Breast epithelium (tissue), 4 donors: Measurements from ENCODE around the gene TCP10L. TPM values are rescaled to one million over a fixed set of nuclear protein-coding genes. Genes with fewer than 3 reads are reported as not detected.
"Not testable (repeated sequence)": the region's sequence is repeated elsewhere in the genome, so short reads cannot be mapped to it uniquely, and the experiment has no call there.

ENCODE experiments used
- DNase-seq, 2 donors: peaks; one replicate each; pipeline ENCODE4 v3.0.0-alpha.2; 2019; ENCODE audit warnings: low spot score in 2 of 2
- H3K27ac ChIP-seq, 2 donors: fragments of 200-600 bp; sonication (generic) in 1 of 2; one replicate each; pipeline ENCODE4 v1.5.1; 2016 to 2019; ENCODE audit warnings: mild to moderate bottlenecking in 1 of 2
- H3K27me3 ChIP-seq, 2 donors: fragments of 200-600 bp; sonication (generic) in 1 of 2; one replicate each; pipeline versions ENCODE4 v1.5.1 to v1.6.0; 2017 to 2019; ENCODE audit warnings: control low read depth in 1 of 2, mild to moderate bottlenecking in 1 of 2
- H3K36me3 ChIP-seq: fragments of 200-600 bp; one replicate; pipeline ENCODE4 v1.5.1; 2019
- H3K4me1 ChIP-seq, 2 donors: fragments of 200-600 bp; sonication (generic); one replicate each; pipeline ENCODE4 v1.5.1; 2016 to 2019; ENCODE audit warnings: control low read depth in 1 of 2
- H3K4me3 ChIP-seq, 3 donors: fragments of 200-600 bp; sonication (generic); 1 replicate in 2 of 3; 2 replicates in 1 of 3; pipeline ENCODE4 v1.5.1; 2016 to 2019; ENCODE audit warnings: mild to moderate bottlenecking in 3 of 3, moderate library complexity in 2 of 3
- H3K9me3 ChIP-seq, 2 donors: fragments of 200-600 bp; sonication (generic) in 1 of 2; one replicate each; pipeline ENCODE4 v1.5.1; 2016 to 2019; ENCODE audit warnings: control low read depth in 1 of 2
- CTCF ChIP-seq, 3 donors: fragments of 450-650 bp; IDR thresholded peaks; one replicate each; pipeline ENCODE4 v1.5.1; 2016 to 2017; ENCODE audit warnings: antibody characterized with exemption in 3 of 3, mild to moderate bottlenecking in 3 of 3, moderate library complexity in 3 of 3
- POLR2A ChIP-seq: fragments of 450-650 bp; IDR thresholded peaks from one replicate; pipeline ENCODE4 v1.6.1; 2016; ENCODE audit warnings: antibody characterized with exemption, mild to moderate bottlenecking, moderate library complexity
- POLR2AphosphoS5 ChIP-seq, 3 donors: sonication (generic); formaldehyde crosslinking; IDR thresholded peaks; one replicate each; pipeline ENCODE4 v1.6.1; 2017; ENCODE audit warnings: antibody characterized with exemption in 3 of 3
- intact Hi-C: fragments of 100-400 bp; cut with DNase I; formaldehyde crosslinking; loops from one replicate; pipeline ENCODE4 v1.15.1; 2023; ENCODE audit warnings: low total_unique reads
- total RNA-seq, 3 donors: library from RNA; depleted of rRNA; stranded (reverse); fragments of >200 nt; gene quantifications; one replicate each; pipeline ENCODE4 v1.1.0, GENCODE V29; 2016

TCP10L gene
- total RNA-seq, 3 donors from 2014 or later: 0.48 to 0.73 (median 0.66) TPM

GRCh38 chr21:32534113-32534512 is 51.2 kb downstream of the TCP10L start:
- no peak overlapping the region for H3K27ac ChIP-seq
- no peak for DNase-seq
- TF ChIP-seq POLR2A (no peak), POLR2AphosphoS5 (IDR thresholded peaks at IDR 0.05) (no peak), CTCF (IDR thresholded peaks at IDR 0.05) (no peak)
- no peaks in the 10 kb centered on the region for H3K36me3 ChIP-seq
- no peak overlapping the region for H3K4me3 ChIP-seq
- intact Hi-C loops: no loop called here
- peaks cover 0 to 3% of the 10 kb centered on the region in 2 donors for H3K9me3 ChIP-seq
- H3K4me1 ChIP-seq: no peaks in the 10 kb centered on the region
- no peaks in the 10 kb centered on the region for H3K27me3 ChIP-seq

GRCh38 chr21:32533611-32534010 is 51.7 kb downstream of the TCP10L start:
- Histone ChIP-seq H3K27ac (no peak overlapping the region), H3K27me3 (no peaks in the 10 kb centered on the region), H3K4me3 (no peak overlapping the region), H3K4me1 (no peaks in the 10 kb centered on the region), H3K9me3 (peaks cover 0 to 3% of the 10 kb centered on the region in 2 donors), H3K36me3 (no peaks in the 10 kb centered on the region)
- no peak for TF ChIP-seq CTCF (IDR thresholded peaks at IDR 0.05)
- TF ChIP-seq POLR2A: no peak
- TF ChIP-seq POLR2AphosphoS5 (IDR thresholded peaks at IDR 0.05): no peak
- DNase-seq: no peak
- intact Hi-C loops: no loop called here

GRCh38 chr21:32533053-32533452 is 52.3 kb downstream of the TCP10L start:
- intact Hi-C loops: no loop called here
- Histone ChIP-seq H3K36me3 (no peaks in the 10 kb centered on the region), H3K4me3 (no peak overlapping the region), H3K4me1 (no peaks in the 10 kb centered on the region), H3K9me3 (peaks cover 0 to 3% of the 10 kb centered on the region in 2 donors), H3K27me3 (no peaks in the 10 kb centered on the region), H3K27ac (no peak overlapping the region)
- TF ChIP-seq POLR2A: no peak
- TF ChIP-seq CTCF (IDR thresholded peaks at IDR 0.05): no peak
- no peak for DNase-seq

GRCh38 chr21:32532636-32533035 is 52.7 kb downstream of the TCP10L start:
- TF ChIP-seq POLR2AphosphoS5 (IDR thresholded peaks at IDR 0.05) (no peak), POLR2A (no peak), CTCF (IDR thresholded peaks at IDR 0.05) (no peak)
- Histone ChIP-seq H3K27ac (no peak overlapping the region), H3K36me3 (no peaks in the 10 kb centered on the region), H3K4me1 (no peaks in the 10 kb centered on the region), H3K9me3 (peaks cover 0 to 3% of the 10 kb centered on the region in 2 donors), H3K27me3 (no peaks in the 10 kb centered on the region), H3K4me3 (no peak overlapping the region)
- intact Hi-C loops: no loop called here
- no peak for DNase-seq

GRCh38 chr21:32531561-32531960 is 53.8 kb downstream of the TCP10L start:
- H3K27me3 ChIP-seq, H3K27ac ChIP-seq, H3K36me3 ChIP-seq, H3K4me1 ChIP-seq, intact Hi-C loops, H3K9me3 ChIP-seq, H3K4me3 ChIP-seq, DNase-seq: not testable (repeated sequence)

GRCh38 chr21:32530809-32531208 is 54.5 kb downstream of the TCP10L start:
- intact Hi-C loops, DNase-seq, H3K9me3 ChIP-seq, H3K4me1 ChIP-seq, H3K36me3 ChIP-seq, H3K27me3 ChIP-seq, H3K4me3 ChIP-seq, H3K27ac ChIP-seq: not testable (repeated sequence)
